RWPE1 (cell line): ENCODE results near the gene SDK2.

ENCODE experiments used
- CTCF ChIA-PET: fragments of 350-600 bp; sonication (Branson Sonifier 250); formaldehyde crosslinking; extraction: SDS; loops from one replicate; lab custom pipeline; 2021; lab: Yijun Ruan, JAX
- POLR2A ChIA-PET: fragments of 400-600 bp; formaldehyde crosslinking; extraction: SDS; loops from one replicate; lab custom pipeline; 2020; ENCODE audit warnings: antibody characterized with exemption; ENCODE audit not compliant: low non-redundant PET; lab: Yijun Ruan, JAX
- DNase-seq: peaks from one replicate; pipeline ENCODE4 v3.0.0; 2012; ENCODE audit warnings: low spot score
- H3K27ac ChIP-seq: fragments of 450-650 bp; 2 replicates; pipeline ENCODE4 v1.5.1; 2017
- TF ChIP-seq, protein P1 (sequence below): fragments of 450-650 bp; conservative IDR thresholded peaks from 2 replicates; pipeline ENCODE4 v1.5.1; 2017; ENCODE audit warnings: low read depth, mild to moderate bottlenecking

SDK2 gene

DNA sequence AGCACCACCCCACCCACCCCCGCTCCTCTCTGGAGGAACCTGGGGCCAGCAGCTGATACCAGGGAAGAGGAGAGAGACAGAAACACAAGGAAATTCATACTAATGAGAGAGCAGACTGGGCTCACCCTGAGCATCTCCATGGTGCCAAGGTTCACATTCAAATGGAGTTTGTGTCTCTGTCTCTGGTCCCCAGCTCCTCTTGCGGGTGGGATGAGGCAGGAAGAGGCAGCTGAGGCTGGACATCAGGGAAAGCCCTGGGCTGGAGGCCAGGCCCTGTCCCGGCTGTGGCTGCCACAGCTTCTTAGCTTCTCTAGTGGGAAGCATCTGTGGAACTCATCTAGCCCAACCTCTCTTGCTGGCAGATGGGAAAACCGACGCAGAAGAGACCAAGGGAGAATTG, 121.5 kb downstream of the SDK2 start:
- DNase-seq: no peak
- no peak overlapping the region for H3K27ac ChIP-seq
- ChIA-PET CTCF (interaction anchor here (0.6 kb wide), 1 partner anchor 30 kb away, joined by 3 read pairs; no protein-coding TSS in a partner anchor), POLR2A (no interaction called here)
- TF ChIP-seq, protein P1, sequence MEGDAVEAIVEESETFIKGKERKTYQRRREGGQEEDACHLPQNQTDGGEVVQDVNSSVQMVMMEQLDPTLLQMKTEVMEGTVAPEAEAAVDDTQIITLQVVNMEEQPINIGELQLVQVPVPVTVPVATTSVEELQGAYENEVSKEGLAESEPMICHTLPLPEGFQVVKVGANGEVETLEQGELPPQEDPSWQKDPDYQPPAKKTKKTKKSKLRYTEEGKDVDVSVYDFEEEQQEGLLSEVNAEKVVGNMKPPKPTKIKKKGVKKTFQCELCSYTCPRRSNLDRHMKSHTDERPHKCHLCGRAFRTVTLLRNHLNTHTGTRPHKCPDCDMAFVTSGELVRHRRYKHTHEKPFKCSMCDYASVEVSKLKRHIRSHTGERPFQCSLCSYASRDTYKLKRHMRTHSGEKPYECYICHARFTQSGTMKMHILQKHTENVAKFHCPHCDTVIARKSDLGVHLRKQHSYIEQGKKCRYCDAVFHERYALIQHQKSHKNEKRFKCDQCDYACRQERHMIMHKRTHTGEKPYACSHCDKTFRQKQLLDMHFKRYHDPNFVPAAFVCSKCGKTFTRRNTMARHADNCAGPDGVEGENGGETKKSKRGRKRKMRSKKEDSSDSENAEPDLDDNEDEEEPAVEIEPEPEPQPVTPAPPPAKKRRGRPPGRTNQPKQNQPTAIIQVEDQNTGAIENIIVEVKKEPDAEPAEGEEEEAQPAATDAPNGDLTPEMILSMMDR: no peak

- ChIA-PET CTCF (no interaction called here), POLR2A (no interaction called here)
- no peak overlapping the region for H3K27ac ChIP-seq
- DNase-seq: no peak
- TF ChIP-seq, protein P1: no peak
These were observed 122.1 kb downstream of the SDK2 start for GRCh38 chr17:73522107-73522506.

GRCh38 chr17:73521376-73521775, 122.9 kb downstream of the SDK2 start:
- POLR2A ChIA-PET: no interaction called here
- TF ChIP-seq, protein P1: no peak
- CTCF ChIA-PET: no interaction called here
- DNase-seq: no peak
- no peak overlapping the region for H3K27ac ChIP-seq

GRCh38 chr17:73520369-73520761, 123.9 kb downstream of the SDK2 start:
- H3K27ac ChIP-seq: no peak overlapping the region
- TF ChIP-seq, protein P1: no peak
- ChIA-PET CTCF (interaction anchor here (0.6 kb wide), 1 partner anchor 298 kb away, joined by 3 read pairs; no protein-coding TSS in a partner anchor), POLR2A (no interaction called here)
- DNase-seq: no peak

DNA sequence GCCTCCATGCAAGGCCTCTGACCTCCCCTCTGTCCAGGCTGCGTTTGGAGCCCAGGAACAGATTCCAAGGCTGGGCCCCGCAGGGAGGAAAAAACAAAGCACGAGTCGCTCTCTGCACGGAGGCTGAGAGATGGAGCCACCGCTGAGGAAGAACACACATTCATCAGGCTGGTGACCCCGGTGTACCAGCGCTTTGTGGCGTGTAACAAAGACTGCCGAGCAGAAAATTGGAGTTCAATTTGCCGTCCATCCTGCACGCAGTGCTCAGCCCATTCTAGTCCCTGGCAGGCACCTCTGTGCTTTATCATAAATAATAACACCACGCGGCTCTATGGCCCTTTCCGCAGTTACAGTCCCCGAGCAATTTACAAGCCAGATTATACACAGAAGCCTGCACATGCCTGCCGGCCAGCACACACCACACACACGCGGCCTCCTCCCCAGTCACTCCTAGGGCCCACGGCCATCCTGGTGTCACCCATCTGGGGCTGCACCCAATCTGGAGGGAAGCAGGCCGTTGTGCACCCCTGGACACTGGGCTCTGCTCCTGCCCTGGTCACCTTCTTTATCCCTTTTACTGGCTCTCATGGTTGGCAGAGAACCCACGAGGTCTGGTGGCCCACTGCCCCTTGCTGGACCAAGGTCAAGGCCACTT, 124.4 kb downstream of the SDK2 start:
- POLR2A ChIA-PET: no interaction called here
- DNase-seq: no peak
- CTCF ChIA-PET: interaction anchor here (0.6 kb wide), 1 partner anchor 298 kb away, joined by 3 read pairs; no protein-coding TSS in a partner anchor

GRCh38 chr17:73519011-73519410, 125.2 kb downstream of the SDK2 start:
- CTCF ChIA-PET: no interaction called here

More for the DNA sequence above, 124.4 kb downstream of the SDK2 start:
- TF ChIP-seq, protein P1: no peak
- no peak overlapping the region for H3K27ac ChIP-seq

More at GRCh38 chr17:73519011-73519410, 125.2 kb downstream of the SDK2 start:
- no peak for DNase-seq
- POLR2A ChIA-PET: no interaction called here
- H3K27ac ChIP-seq: no peak overlapping the region
- TF ChIP-seq, protein P1: no peak
